ENCODE measurements around the gene NPPB. TPM values are rescaled to one million over a fixed set of nuclear protein-coding genes. Genes with fewer than 3 reads are reported as not detected.

The NPPB gene
- polyA plus RNA-seq, 1 donor = not detected

DNA sequence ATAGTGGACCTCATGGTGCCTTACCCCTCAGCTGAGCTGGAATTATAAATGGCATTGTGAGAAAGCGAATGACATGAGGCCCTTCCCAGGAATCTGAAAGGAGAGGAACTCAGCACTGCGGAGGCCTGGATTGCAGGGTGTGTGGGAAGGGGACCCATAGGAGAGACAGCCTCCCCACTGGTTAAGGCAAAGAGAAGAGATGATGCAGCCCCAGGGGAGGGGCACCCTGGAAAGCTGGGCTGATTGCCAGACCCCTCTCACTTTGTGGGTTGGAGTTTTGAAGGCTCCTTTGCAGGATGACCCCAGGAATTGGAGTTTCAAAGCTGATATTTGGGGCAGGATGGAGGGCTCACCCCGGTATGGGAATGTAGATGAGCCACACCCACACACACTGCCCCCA is 2.0 kb downstream of the NPPB start:
- DNase-seq = no peak

DNA sequence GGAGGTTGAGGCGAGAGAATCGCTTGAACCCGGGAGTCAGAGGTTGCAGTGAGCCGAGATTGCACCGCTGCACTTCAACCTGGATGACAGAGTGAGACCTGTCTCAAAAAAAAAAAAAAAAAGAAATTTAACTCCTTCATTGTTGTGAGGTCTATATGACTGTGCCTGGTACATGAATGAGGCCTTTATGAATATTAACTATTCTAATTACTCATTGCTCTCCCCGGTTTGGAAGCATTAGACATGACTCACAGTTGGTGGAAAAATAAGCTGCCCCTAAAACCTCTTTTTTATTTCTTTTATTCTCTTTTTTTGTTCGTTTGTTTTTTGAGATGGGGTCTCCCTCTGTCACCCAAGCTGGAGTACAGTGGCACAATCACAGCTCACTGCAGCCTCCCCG is 3.3 kb downstream of the NPPB start:
- DNase-seq = no peak

DNA sequence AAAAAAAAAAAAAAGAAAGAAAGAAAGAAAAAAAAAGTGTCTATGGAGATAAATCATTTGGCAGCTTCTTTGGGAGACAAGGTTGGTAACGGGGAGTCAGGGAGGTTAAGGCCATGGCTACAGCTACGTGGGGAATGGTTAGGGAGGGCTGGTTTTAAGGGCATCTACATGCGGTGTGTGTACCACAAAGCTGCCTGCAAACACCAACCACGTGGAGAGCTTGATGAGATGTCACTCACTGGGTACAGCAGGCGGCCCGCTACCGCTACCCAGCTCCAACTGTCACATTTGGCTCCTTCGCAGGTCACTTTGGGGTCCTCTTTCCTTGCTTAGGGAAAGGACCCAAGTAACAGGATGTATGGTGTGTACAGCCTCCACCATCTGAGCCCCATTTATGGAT is 4.2 kb downstream of the NPPB start:
- DNase-seq = no peak

DNA sequence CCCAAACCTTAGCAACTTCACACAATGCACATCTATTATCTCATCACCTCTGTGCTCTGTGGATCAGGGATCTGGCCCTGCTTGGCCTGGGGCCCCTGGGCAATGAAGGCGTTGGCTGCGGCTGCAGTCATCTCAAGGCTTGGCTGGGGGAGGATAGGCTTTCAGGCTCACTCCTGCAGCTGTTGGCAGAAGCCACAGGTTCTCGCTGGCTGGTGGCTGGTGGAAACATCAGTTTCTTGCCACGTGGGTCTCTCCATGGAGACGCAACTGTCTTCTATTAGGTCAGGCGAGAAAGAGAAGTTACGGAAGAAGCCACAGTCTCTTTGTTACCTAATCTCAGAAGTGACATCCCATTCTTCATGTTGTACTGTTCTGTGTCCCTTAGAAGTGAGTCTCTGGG is 7.6 kb downstream of the NPPB start:
- DNase-seq = no peak

DNA sequence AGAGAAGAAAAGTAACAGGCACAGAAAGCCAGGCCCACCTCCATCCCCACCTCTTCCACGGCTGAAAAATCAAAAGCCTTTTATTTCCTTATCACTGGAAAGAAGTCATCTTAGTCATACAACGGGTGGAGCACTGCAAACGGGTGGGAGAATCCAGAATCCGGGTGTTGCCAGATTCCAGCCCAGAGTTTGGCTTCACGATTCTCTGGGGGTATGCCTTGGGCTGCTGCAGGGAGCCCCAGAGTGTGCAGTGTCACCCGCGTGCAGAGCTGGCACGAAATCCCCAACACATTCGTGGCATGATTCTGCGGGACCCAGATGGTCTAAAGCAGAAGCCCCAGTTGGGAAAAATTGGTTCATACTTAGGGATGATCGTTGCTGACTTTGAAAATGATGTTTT is 8.6 kb downstream of the NPPB start:
- no peak for DNase-seq

DNA sequence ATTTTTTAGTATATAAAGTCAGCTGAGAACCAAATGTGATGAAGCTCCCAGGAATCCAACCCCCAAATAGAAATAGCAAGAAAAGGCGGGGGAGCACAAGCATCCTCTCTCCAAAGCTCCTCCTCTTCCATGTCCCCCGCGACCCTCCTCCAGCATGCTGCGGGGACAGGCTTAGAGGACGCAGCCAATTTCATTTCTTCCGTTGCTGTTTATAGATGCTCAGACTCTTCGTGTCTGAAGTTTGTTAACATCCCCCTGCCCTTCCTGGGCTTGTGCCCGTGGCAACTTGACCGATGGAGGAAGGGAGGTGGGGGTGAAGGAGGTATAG is 10.4 kb downstream of the NPPB start:
- DNase-seq = no peak

DNA sequence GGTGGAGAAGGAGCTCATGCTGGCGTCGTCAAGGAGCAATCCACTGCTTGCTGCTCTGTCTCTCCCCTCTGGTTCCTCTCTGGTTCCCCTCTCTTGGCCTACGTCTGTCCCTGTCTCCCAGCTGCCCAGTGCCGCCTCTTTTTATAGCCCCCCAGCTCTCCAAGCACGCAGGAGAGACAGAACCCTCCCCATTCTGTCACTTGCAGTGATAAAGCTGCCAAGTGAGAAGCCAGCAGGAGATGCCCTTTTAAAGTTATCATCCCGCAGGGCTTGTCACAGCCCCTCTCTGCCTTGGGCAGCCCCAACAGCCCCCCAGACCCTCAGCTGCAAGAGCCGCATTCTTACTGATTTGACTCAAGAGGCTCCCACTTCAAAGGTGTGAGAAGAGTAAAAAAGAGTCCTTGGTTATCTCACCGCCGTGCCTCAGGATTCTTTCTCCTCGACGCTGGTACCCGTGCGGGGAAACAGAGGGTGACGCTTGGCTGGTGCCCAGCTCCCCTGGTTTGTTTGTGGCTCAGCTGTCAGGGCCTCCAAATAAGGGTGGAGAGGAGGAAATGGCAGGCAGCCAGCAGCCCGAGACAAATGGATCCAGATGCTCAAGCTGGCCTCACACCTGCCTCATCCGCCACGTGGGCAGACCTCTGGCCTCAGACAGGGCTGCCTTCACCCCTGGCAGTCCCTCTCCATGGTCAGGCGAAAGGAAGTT is 10.9 kb downstream of the NPPB start, which contains the start of gene NPPA:
NPPA (minus strand) TSS at position 117 of the 706 bp plus-strand sequence; CDS start at position 18, 99 bp downstream.
- peak; percentile 23 for DNase-seq

DNA sequence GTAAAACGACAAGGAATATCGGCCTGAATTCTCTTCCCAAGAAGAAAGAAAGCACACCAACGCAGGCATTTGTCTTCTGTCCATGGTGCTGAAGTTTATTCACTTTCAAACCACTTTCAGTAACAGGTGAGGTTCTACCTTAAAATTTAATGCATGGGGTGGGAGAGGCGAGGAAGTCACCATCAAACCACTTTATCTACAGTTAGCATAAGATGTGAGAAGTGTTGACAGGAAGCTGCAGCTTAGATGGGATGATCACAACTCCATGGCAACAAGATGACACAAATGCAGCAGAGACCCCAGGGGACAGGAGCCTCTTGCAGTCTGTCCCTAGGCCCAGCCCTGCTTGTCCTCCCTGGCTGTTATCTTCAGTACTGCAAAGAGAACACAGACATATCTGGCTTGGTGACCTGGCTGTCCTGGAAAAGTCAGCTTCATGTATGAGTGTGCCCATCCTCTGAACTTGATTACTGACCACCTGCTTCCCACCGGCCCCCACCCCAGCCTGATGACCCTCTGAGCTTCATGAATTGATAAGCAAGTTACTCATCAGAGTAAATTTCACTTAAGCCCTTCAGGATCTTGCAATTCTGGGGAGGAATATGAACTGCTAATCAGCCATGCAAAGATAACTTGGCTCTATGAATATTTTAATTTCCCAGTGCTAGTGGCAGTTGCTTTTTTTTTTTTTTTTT is 13.0 kb downstream of the NPPB start:
- no peak for DNase-seq

DNA sequence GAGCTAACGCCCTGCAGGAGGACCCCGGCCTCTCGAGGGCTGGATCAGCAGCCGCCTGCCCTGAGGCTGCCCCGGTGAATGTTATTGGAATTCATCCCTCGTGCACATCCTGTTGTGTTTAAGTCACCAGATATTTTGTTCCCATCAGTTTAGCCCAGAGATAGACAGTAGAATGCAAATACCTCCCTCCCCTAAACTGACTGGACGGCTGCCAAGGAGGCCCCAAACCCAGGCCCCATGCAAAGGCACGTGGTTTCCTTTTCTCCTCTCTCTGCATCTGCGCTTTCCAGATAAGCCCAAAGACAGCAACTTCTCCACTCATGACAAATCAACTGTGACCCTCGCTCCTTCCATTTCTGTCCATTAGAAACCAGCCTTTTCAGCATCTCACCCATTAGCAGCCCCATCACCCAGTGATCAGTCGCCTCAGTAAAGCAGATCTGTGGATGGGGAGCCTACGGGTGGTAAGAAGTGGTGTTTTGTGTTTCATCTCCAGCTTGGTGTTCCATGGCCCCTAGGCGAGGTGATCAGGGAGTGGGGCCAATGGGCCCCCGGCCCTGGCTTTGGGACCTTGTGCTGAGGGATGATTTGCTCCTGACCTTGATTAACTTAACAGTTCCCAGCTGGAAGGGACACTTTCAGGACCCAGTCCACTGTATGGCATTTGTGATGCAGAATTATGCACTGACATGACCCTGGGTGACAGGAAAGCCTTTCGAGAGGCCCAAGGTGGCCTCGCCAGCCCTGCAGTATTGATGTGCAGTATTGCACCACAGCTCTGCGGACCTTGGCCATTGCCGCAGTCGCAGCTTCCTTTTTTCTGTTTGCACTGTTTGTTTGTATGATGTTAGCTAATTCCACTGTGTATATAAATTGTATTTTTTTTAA is 16.3 kb downstream of the NPPB start:
- DNase-seq = peak; percentile 40

DNA sequence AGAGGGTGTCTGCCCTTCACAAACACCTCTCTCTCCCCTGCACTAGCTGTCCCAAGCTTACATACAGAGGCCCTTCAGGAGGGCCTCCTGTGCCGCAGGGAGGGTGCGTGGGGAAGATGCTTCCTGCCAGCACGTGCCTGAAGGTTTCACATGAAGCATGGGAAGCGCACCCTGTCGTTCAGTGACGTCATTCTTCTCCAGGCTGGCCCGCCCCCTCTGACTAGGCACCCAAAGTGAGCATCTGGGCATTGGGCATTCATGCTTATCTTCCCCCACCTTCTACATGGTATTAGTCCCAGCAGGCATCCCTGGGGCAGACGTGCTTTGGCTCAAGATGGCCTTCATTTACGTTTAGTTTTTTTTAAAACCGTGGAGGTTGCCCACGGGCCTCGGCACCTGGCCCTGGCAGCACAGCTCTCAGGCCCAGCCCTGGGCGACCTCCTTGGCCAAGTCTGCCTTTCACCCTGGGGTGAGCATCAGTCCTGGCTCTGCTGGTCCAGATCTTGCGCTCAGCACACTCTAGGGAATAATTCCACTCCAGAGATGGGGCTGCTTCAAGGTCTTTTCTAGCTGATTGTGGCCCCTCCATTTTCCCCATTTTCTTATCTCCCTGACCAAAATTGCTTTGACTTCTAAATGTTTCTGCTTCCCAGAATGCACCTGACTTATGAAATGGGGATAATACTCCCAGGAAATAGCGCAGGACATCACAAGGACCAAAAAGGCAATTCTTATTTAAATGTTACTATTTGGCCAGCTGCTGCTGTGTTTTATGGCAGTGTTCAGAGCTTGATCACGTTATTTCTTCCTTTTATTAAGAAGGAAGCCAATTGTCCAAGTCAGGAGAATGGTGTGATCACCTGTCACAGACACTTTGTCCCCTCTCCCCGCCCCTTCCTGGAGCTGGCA is 17.2 kb downstream of the NPPB start:
- no peak for DNase-seq

DNA sequence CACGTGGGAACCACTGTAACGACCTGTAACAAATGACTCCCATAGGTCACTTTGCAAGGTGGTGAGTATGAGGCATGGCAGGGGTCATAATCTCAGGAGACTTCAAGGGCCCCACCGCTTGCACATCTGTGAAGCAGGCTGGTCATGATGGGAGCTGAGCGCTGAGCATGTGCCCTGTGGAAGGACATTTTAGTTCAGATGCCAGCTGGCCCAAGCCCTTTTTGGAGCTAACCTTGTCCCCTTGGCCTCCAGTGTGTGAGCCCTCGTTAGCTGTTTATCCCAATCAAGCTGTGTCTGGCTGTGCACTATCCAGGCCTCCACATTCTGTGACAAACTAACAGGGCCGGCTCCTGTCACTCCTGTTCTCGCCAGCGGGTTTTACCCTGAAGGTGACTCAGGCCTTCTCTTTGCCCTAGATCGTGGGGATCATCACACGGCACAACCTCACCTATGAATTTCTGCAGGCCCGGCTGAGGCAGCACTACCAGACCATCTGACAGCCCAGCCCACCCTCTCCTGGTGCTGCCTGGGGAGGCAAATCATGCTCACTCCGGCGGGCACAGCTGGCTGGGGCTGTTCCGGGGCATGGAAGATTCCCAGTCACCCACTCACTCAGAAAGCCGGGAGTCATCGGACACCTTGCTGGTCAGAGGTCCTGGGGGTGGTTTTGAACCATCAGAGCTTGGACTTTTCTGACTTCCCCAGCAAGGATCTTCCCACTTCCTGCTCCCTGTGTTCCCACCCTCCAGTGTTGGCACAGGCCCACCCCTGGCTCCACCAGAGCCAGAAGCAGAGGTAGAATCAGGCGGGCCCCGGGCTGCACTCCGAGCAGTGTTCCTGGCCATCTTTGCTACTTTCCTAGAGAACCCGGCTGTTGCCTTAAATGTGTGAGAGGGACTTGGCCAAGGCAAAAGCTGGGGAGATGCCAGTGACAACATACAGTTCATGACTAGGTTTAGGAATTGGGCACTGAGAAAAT is 18.7 kb downstream of the NPPB start:
- DNase-seq = no peak

DNA sequence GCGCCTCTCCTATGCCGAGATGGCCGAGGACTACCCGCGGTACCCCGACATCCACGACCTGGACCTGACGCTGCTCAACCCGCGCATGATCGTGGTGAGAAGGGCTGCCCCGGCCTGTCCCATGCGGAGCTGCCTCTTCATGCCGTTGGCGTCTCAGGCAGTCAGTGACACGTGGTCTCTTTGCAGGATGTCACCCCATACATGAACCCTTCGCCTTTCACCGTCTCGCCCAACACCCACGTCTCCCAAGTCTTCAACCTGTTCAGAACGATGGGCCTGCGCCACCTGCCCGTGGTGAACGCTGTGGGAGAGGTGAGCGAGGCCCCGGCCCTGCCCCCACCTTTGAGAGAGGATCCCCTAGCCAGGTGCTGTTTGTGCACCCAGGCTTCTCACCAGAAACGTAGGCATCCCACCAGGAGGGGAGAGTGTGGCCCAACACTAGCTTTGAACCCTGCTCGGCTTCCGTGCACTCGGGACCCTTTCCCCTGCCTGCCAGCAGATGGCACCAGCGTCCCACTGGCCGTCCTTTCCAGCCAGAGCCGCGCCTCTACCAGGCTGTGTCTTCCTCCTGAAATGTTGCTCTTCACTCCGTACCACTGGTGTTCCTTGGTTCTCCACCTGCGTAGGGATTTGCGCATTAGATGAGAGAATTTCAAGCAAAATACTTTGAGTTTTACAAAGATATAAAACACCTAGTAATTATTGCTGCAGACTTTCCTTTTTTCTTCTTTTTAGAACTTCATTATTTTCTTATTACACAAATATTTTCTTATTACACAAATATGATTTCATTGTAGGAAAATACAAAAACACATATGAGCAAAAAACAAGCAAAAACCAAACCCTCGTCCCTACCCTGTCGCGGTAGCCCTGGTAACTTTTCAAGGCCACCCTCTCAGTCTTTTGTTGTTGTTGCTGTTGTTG is 20.1 kb downstream of the NPPB start:
- DNase-seq = peak; percentile 68

DNA sequence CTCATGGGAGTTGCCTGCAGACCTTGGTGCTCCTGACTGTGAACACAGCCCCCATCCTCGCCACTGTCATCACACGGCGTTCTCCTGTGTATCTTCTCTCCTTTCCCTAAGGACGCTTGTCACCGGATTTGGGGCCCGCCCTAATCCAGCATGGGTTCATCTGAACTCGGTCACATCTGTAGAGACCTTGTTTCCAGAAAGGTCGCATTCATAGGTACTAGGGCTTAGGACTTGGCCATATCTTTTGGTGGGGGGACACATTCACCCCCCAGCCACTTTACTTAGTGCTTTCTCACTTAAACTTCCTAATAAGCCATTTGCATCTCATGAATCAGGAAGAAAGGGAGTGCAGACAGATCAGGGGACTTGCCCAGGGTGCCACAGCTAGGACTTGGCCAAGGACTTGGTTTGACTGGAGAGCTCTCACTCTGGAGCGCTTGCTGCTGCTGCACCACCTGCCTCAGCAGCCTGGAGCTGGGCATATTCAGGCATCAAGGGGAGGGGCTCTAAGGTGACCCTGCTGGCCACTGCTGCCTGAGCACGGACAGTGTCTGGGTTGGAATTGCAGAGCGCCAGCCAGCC is 20.9 kb downstream of the NPPB start:
- no peak for DNase-seq

DNA sequence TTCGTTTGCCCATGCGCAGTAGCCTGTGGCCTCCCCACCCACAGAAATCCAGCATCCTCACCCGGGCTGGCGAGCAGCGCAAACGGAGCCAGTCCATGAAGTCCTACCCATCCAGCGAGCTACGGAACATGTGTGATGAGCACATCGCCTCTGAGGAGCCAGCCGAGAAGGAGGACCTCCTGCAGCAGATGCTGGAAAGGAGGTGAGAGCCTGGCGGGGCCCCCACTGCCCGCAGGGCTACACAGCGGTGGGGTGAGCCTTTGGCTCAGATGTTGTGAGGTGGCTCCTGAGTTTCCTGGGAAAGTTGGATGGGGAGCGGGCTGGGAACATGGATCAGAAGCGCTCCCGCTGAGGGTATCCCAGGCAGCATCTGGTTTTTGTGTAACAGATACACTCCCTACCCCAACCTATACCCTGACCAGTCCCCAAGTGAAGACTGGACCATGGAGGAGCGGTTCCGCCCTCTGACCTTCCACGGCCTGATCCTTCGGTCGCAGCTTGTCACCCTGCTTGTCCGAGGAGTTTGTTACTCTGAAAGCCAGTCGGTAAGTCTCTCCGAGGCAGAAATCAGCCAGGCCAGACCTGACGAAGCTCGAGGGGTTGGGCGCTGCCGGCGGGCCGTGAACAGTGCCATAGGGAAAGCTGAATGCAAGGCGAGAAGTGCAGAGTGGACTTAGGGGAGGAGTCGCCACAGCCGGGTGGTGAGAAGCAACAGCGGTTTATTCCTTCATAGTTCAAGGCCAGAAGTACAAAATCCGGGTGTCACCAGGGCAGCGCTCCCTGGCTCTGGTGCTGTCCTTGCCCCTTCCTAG is 21.6 kb downstream of the NPPB start:
- DNase-seq = no peak

DNA sequence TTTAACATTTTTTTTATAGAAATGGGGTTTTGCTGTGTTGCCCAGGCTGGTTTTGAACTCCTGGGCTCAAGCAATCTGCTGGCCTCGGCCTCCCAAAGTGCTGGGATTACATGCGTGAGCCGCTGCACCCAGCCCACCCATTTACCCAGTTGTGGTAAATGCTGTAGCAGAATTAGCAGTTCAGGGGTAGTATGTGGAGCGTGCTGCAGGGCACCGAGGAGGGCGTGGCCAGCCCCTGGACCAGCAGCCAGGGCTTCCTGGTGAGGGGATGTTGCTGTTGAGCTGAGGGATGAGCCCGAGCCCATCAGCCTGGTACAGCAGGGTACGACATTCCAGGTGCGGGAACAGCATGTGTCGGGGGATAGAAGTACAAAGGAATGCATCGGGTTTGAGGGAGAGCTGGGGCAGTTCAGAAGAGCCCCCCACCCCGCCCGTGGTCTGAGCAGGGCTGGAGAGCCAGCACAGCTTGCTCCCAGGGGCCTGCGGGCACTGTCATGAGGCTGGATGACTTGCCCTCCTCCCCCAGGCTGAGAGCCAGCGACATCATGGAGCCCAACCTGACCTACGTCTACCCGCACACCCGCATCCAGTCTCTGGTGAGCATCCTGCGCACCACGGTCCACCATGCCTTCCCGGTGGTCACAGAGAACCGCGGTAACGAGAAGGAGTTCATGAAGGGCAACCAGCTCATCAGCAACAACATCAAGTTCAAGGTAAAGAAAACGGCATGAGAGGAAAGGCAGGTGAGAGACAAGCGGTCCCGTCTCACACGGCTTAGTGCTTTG is 23.1 kb downstream of the NPPB start:
- DNase-seq = no peak

DNA sequence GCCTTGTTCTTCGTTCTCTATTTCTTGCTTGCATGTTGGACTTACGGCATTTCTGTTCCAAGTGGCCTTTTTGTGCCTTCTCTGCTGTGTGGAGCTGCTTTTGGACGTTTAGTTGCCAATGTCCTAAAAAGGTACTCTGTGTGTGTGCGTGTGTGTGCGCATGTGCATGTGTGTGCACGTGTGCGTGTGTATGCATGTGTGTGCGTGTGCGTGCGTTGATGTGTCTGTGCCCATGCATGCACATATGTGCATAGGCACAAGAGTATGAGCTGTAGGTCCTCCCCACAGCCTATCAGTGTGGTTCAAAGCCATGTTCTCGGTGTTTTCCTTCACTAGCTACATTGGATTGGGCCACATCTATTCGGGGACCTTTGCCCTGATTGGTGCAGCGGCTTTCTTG is 24.8 kb downstream of the NPPB start:
- DNase-seq = no peak

DNA sequence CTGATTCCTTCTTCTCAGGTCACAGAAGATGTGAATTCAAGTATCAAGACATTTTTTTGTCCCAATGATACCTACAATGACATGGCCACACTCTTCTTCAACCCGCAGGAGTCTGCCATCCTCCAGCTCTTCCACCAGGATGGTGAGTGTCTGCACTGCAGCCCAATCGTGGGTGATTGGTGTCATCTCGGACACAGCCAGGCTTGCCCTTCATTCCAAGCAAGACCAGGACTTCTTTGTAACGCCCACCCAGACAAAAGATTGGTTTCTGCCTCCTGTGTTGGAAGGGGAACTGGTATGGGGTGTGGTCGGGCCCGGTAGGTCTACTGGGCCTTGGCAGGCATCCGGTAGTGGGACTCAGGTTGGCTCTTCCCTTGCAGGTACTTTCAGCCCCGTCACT is 25.2 kb downstream of the NPPB start:
- DNase-seq = no peak
